Neural cell (in vitro differentiated cells): ENCODE measurements around the gene A4GALT. TPM values are rescaled to one million over a fixed set of nuclear protein-coding genes. Genes with fewer than 3 reads are reported as not detected.

Experiments used
- H2AFZ ChIP-seq: fragments of 200-600, 300-800 bp; sonication (generic), shearing (Covaris generic); 2 replicates; pipeline ENCODE4 v1.6.0; 2014; ENCODE audit warnings: low read depth, mild to moderate bottlenecking, antibody characterized with exemption, low read length, moderate library complexity
- H3F3A ChIP-seq: fragments of 200-600 bp; shearing (Covaris generic); 2 replicates; pipeline ENCODE4 v1.6.1; 2016; ENCODE audit warnings: mild to moderate bottlenecking, moderate library complexity, mixed read lengths, antibody characterized with exemption, low read length; ENCODE audit not compliant: insufficient read depth, poor library complexity, severe bottlenecking
- H3K27ac ChIP-seq: fragments of 200-600, 300-800 bp; sonication (generic), shearing (Covaris generic); 2 replicates; pipeline ENCODE4 v1.5.1; 2014; ENCODE audit warnings: mild to moderate bottlenecking, low read length, moderate library complexity
- H3K27me3 ChIP-seq: fragments of 300-800, 200-600 bp; sonication (generic), shearing (Covaris generic); 2 replicates; pipeline ENCODE4 v1.6.0; 2014; ENCODE audit warnings: mild to moderate bottlenecking, low read depth, low read length, moderate library complexity; ENCODE audit not compliant: insufficient read depth
- H3K36me3 ChIP-seq: fragments of 300-800, 200-600 bp; sonication (generic), shearing (Covaris generic); 2 replicates; pipeline ENCODE4 v1.5.1; 2014; ENCODE audit warnings: mild to moderate bottlenecking, antibody characterized with exemption, low read length, moderate library complexity; ENCODE audit not compliant: insufficient read depth
- H3K4me2 ChIP-seq: fragments of 300-800, 200-600 bp; sonication (generic), shearing (Covaris generic); 2 replicates; pipeline ENCODE4 v1.6.0; 2014; ENCODE audit warnings: mild to moderate bottlenecking, low read length
- H3K4me3 ChIP-seq: fragments of 300-800, 200-600 bp; sonication (generic), shearing (Covaris generic); 2 replicates; pipeline ENCODE4 v1.5.1; 2014; ENCODE audit warnings: mild to moderate bottlenecking, low read length, moderate library complexity
- H3K79me2 ChIP-seq: fragments of 200-600 bp; shearing (Covaris generic); replicated peaks from 2 replicates; pipeline ENCODE4 v1.6.0; 2014; ENCODE audit warnings: mild to moderate bottlenecking, low read length, moderate library complexity; ENCODE audit not compliant: insufficient read depth
- H3K9ac ChIP-seq: fragments of 300-800, 200-600 bp; sonication (generic), shearing (Covaris generic); 2 replicates; pipeline ENCODE4 v1.6.1; 2016; ENCODE audit warnings: mild to moderate bottlenecking, low read length, mixed read lengths
- H3K9me2 ChIP-seq: fragments of 200-600 bp; shearing (Covaris generic); 2 replicates; pipeline ENCODE4 v1.6.1; 2016; ENCODE audit warnings: mild to moderate bottlenecking, low read length, mixed read lengths; ENCODE audit not compliant: insufficient read depth
- H3K9me3 ChIP-seq: fragments of 200-600, 300-800 bp; sonication (generic), shearing (Covaris generic); 2 replicates; pipeline ENCODE4 v1.6.1; 2016; ENCODE audit warnings: mild to moderate bottlenecking, mixed run types, low read length, moderate library complexity, mixed read lengths
- H4K20me1 ChIP-seq: fragments of 200-600 bp; shearing (Covaris generic); 2 replicates; pipeline ENCODE4 v1.6.1; 2016; ENCODE audit warnings: mild to moderate bottlenecking, mixed run types; ENCODE audit not compliant: insufficient read depth
- EP300 ChIP-seq: fragments of 450-650 bp; conservative IDR thresholded peaks from 2 replicates; pipeline ENCODE4 v1.6.1; 2014; ENCODE audit warnings: antibody characterized with exemption, mild to moderate bottlenecking, moderate library complexity; ENCODE audit not compliant: poor library complexity, severe bottlenecking
- EZH2 ChIP-seq: fragments of 200-600, 300-800 bp; shearing (Covaris generic), sonication (generic); IDR thresholded peaks from 2 replicates; pipeline ENCODE4 v1.6.1; 2014; ENCODE audit warnings: antibody characterized with exemption, low read length, borderline replicate concordance, mild to moderate bottlenecking; ENCODE audit not compliant: insufficient read depth, poor library complexity, severe bottlenecking
- MXI1 ChIP-seq: fragments of 450-650 bp; conservative IDR thresholded peaks from 2 replicates; pipeline ENCODE4 v1.6.1; 2014; ENCODE audit warnings: antibody characterized with exemption, mild to moderate bottlenecking; ENCODE audit not compliant: poor library complexity, severe bottlenecking
- POLR2AphosphoS5 ChIP-seq: IDR thresholded peaks from 2 replicates; pipeline ENCODE4 v1.6.1; 2012
- RAD21 ChIP-seq: fragments of 450-650 bp; conservative IDR thresholded peaks from 2 replicates; pipeline ENCODE4 v1.6.1; 2014; ENCODE audit warnings: antibody characterized with exemption, mild to moderate bottlenecking, moderate library complexity
- REST ChIP-seq: IDR thresholded peaks from 2 replicates; pipeline ENCODE4 v1.6.1; 2012; ENCODE audit warnings: borderline replicate concordance
- SMC3 ChIP-seq: fragments of 450-650 bp; conservative IDR thresholded peaks from 2 replicates; pipeline ENCODE4 v1.6.1; 2014; ENCODE audit warnings: antibody characterized with exemption, mild to moderate bottlenecking, moderate library complexity; ENCODE audit not compliant: poor library complexity
- TAF1 ChIP-seq: IDR thresholded peaks from 2 replicates; pipeline ENCODE4 v1.6.1; 2012; ENCODE audit warnings: low read depth
- polyA plus RNA-seq: library from polyadenylated mRNA; depleted of rRNA; stranded (reverse); fragments of >200 nt; gene quantifications from 2 replicates; pipeline ENCODE4 v1.2.3, GENCODE V29; 2014
- TF ChIP-seq, protein P1 (sequence below): fragments of 450-650 bp; IDR thresholded peaks from 2 replicates; pipeline ENCODE4 v1.5.1; 2014; ENCODE audit warnings: antibody characterized with exemption, mild to moderate bottlenecking, moderate library complexity; ENCODE audit not compliant: poor library complexity, severe bottlenecking

A4GALT gene
- polyA plus RNA-seq, 1 donor from 2014 or later, result not detected

DNA sequence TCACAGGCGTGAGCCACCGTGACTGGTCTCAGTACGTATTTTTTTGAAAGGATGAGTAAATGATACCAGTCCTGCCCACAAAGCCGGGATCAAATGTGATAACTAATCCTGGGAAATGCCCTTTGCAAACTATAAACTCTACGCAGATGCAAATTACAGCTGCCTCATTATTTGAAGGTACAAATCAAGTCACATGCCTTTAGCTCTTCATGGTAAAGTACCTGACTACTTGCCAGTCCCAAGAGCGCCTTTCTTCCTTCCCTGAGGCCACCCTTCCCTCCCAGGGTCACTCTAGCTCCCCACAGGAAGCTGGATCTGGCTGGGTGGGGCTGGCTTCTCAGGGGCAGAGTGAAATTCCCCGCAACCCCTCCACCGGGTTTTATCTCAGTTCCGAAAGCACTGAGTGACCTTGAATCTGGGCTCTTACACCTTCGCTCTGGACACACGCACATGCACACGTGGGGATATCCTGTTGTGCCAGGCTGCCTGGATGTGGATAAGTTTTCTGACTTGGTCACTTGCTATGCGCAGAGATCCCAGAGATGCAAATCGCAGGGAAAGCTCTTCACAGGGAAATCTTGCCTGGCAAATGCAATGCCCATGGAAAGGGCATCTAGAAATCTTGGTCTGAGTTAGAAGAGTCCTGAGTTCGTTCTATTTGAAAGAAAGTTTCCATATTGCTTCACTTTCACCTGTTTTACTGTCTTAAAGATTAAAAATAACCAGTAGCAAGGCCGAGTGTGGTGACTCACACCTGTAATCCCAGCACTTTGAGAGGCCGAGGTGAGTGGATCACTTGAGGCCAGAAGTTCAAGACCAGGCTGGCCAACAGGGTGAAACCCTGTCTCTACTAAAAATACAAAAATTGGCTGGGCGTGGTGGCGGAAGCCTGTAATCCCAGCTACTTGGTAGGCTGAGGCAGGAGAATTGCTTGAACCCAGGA lies 8.5 kb downstream of the A4GALT start:
- Histone ChIP-seq H3K4me2 (no peak overlapping the region), H3K27ac (no peak overlapping the region), H2AFZ (no peak overlapping the region), H3K36me3 (no peaks in the 10 kb centered on the region), H4K20me1 (no peaks in the 10 kb centered on the region), H3K9me3 (no peaks in the 10 kb centered on the region), H3K9ac (no peak overlapping the region), H3K9me2 (no peaks in the 10 kb centered on the region), H3K79me2 (no peaks in the 10 kb centered on the region), H3F3A (no peaks in the 10 kb centered on the region), H3K27me3 (peaks cover 4% of the 10 kb centered on the region), H3K4me3 (no peak overlapping the region)
- TF ChIP-seq RAD21, result no peak
- TF ChIP-seq SMC3, result no peak
- no peak for TF ChIP-seq TAF1
- no peak for TF ChIP-seq EP300
- TF ChIP-seq REST, result no peak
- no peak for TF ChIP-seq EZH2
- TF ChIP-seq MXI1, result no peak
- TF ChIP-seq, protein P1, sequence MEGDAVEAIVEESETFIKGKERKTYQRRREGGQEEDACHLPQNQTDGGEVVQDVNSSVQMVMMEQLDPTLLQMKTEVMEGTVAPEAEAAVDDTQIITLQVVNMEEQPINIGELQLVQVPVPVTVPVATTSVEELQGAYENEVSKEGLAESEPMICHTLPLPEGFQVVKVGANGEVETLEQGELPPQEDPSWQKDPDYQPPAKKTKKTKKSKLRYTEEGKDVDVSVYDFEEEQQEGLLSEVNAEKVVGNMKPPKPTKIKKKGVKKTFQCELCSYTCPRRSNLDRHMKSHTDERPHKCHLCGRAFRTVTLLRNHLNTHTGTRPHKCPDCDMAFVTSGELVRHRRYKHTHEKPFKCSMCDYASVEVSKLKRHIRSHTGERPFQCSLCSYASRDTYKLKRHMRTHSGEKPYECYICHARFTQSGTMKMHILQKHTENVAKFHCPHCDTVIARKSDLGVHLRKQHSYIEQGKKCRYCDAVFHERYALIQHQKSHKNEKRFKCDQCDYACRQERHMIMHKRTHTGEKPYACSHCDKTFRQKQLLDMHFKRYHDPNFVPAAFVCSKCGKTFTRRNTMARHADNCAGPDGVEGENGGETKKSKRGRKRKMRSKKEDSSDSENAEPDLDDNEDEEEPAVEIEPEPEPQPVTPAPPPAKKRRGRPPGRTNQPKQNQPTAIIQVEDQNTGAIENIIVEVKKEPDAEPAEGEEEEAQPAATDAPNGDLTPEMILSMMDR, result no peak
- TF ChIP-seq POLR2AphosphoS5, result no peak

GRCh38 chr22:42711281-42711731 lies 9.4 kb downstream of the A4GALT start:
- Histone ChIP-seq H3K4me3 (no peak overlapping the region), H3K9me3 (no peaks in the 10 kb centered on the region), H3K9ac (no peak overlapping the region), H3K9me2 (no peaks in the 10 kb centered on the region), H3K79me2 (no peaks in the 10 kb centered on the region), H3K4me2 (no peak overlapping the region), H2AFZ (no peak overlapping the region), H3K27ac (no peak overlapping the region), H3K36me3 (no peaks in the 10 kb centered on the region), H4K20me1 (no peaks in the 10 kb centered on the region), H3F3A (no peaks in the 10 kb centered on the region), H3K27me3 (no peaks in the 10 kb centered on the region)
- no peak for TF ChIP-seq EP300
- TF ChIP-seq SMC3, result no peak
- TF ChIP-seq REST, result no peak
- TF ChIP-seq POLR2AphosphoS5, result no peak
- no peak for TF ChIP-seq MXI1
- TF ChIP-seq, protein P1, result no peak
- TF ChIP-seq EZH2, result no peak
- TF ChIP-seq RAD21, result no peak
- no peak for TF ChIP-seq TAF1
